ENCODE results near the gene BSPH1.
"Not testable (repeated sequence)": the region's sequence is repeated elsewhere in the genome, so short reads cannot be mapped to it uniquely, and the experiment has no call there.

Gene BSPH1

GRCh38 chr19:47920107-47920506 is 71.9 kb downstream of the BSPH1 start:
- not testable (repeated sequence) for DNase-seq (ENCODE audit: low read depth)
